ENCODE measurements around the gene LYRM1.

Gene LYRM1

GRCh38 chr16:20903899-20904506 is 3.4 kb downstream of the LYRM1 start:
- Histone ChIP-seq H3K9me3 (ENCODE audit: control insufficient read depth in 1 of 2, low read length in 2 of 2) (no peaks in the 10 kb centered on the region), H3K36me3 (ENCODE audit: control insufficient read depth in 1 of 2, insufficient read depth in 2 of 2, low read length in 2 of 2) (peaks cover 0 to 9% of the 10 kb centered on the region in 2 donors), H3K4me3 (ENCODE audit: low read depth in 1 of 2, low read length in 2 of 2) (peak overlapping the region in 1 of 2 donors; percentile 26), H3K27me3 (ENCODE audit: low read depth, low read length) (no peaks in the 10 kb centered on the region), H3K27ac (ENCODE audit: low read length) (peak overlapping the region; percentile 83), H3K4me1 (ENCODE audit: control insufficient read depth in 1 of 2, insufficient read depth in 2 of 2, low read length in 2 of 2) (peaks cover 30 to 50% of the 10 kb centered on the region in 2 donors)

GRCh38 chr16:20904507-20905081 is 4.0 kb downstream of the LYRM1 start:
- H3K4me3 ChIP-seq (ENCODE audit: low read depth in 1 of 2, low read length in 2 of 2), result peak overlapping the region in 1 of 2 donors; percentile 26
- H3K36me3 ChIP-seq (ENCODE audit: control insufficient read depth in 1 of 2, insufficient read depth in 2 of 2, low read length in 2 of 2), result peaks cover 0 to 9% of the 10 kb centered on the region in 2 donors
- no peaks in the 10 kb centered on the region for H3K27me3 ChIP-seq (ENCODE audit: low read depth, low read length)
- H3K4me1 ChIP-seq (ENCODE audit: control insufficient read depth in 1 of 2, insufficient read depth in 2 of 2, low read length in 2 of 2), result peaks cover 27 to 46% of the 10 kb centered on the region in 2 donors
- H3K9me3 ChIP-seq (ENCODE audit: control insufficient read depth in 1 of 2, low read length in 2 of 2), result no peaks in the 10 kb centered on the region
- H3K27ac ChIP-seq (ENCODE audit: low read length), result peak overlapping the region; percentile 83

- H3K4me3 ChIP-seq (ENCODE audit: low read depth in 1 of 2, low read length in 2 of 2), result peak overlapping the region in 1 of 2 donors; percentile 14
- peaks cover 0 to 7% of the 10 kb centered on the region in 2 donors for H3K36me3 ChIP-seq (ENCODE audit: control insufficient read depth in 1 of 2, insufficient read depth in 2 of 2, low read length in 2 of 2)
- peaks cover 27 to 46% of the 10 kb centered on the region in 2 donors for H3K4me1 ChIP-seq (ENCODE audit: control insufficient read depth in 1 of 2, insufficient read depth in 2 of 2, low read length in 2 of 2)
- peak overlapping the region; percentile 83 for H3K27ac ChIP-seq (ENCODE audit: low read length)
- H3K27me3 ChIP-seq (ENCODE audit: low read depth, low read length), result no peaks in the 10 kb centered on the region
- H3K9me3 ChIP-seq (ENCODE audit: control insufficient read depth in 1 of 2, low read length in 2 of 2), result no peaks in the 10 kb centered on the region
These were observed 5.0 kb downstream of the LYRM1 start for GRCh38 chr16:20905576-20905975.

GRCh38 chr16:20906341-20907255 is 6.0 kb downstream of the LYRM1 start:
- H3K27ac ChIP-seq (ENCODE audit: low read length), result peak overlapping the region; percentile 83
- H3K4me3 ChIP-seq (ENCODE audit: low read depth in 1 of 2, low read length in 2 of 2), result peak overlapping the region in 1 of 2 donors; percentile 14
- no peaks in the 10 kb centered on the region for H3K9me3 ChIP-seq (ENCODE audit: control insufficient read depth in 1 of 2, low read length in 2 of 2)
- H3K36me3 ChIP-seq (ENCODE audit: control insufficient read depth in 1 of 2, insufficient read depth in 2 of 2, low read length in 2 of 2), result peaks cover 0 to 6% of the 10 kb centered on the region in 2 donors
- H3K4me1 ChIP-seq (ENCODE audit: control insufficient read depth in 1 of 2, insufficient read depth in 2 of 2, low read length in 2 of 2), result peaks cover 27 to 46% of the 10 kb centered on the region in 2 donors
- no peaks in the 10 kb centered on the region for H3K27me3 ChIP-seq (ENCODE audit: low read depth, low read length)

GRCh38 chr16:20910781-20911321 is 10.3 kb downstream of the LYRM1 start:
- Histone ChIP-seq H3K4me1 (ENCODE audit: control insufficient read depth in 1 of 2, insufficient read depth in 2 of 2, low read length in 2 of 2) (peaks cover 3 to 19% of the 10 kb centered on the region in 2 donors), H3K27ac (ENCODE audit: low read length) (peak overlapping the region; percentile 78), H3K36me3 (ENCODE audit: control insufficient read depth in 1 of 2, insufficient read depth in 2 of 2, low read length in 2 of 2) (peaks cover 0 to 5% of the 10 kb centered on the region in 2 donors), H3K9me3 (ENCODE audit: control insufficient read depth in 1 of 2, low read length in 2 of 2) (no peaks in the 10 kb centered on the region), H3K4me3 (ENCODE audit: low read depth in 1 of 2, low read length in 2 of 2) (no peak overlapping the region), H3K27me3 (ENCODE audit: low read depth, low read length) (no peaks in the 10 kb centered on the region)

- H3K9me3 ChIP-seq (ENCODE audit: control insufficient read depth in 1 of 2, low read length in 2 of 2), result no peaks in the 10 kb centered on the region
- peak overlapping the region; percentile 78 for H3K27ac ChIP-seq (ENCODE audit: low read length)
- peaks cover 0 to 14% of the 10 kb centered on the region in 2 donors for H3K4me1 ChIP-seq (ENCODE audit: control insufficient read depth in 1 of 2, insufficient read depth in 2 of 2, low read length in 2 of 2)
- H3K4me3 ChIP-seq (ENCODE audit: low read depth in 1 of 2, low read length in 2 of 2), result no peak overlapping the region
- H3K27me3 ChIP-seq (ENCODE audit: low read depth, low read length), result no peaks in the 10 kb centered on the region
- H3K36me3 ChIP-seq (ENCODE audit: control insufficient read depth in 1 of 2, insufficient read depth in 2 of 2, low read length in 2 of 2), result no peaks in the 10 kb centered on the region
These were observed 10.8 kb downstream of the LYRM1 start for GRCh38 chr16:20911361-20911760.

- H3K36me3 ChIP-seq (ENCODE audit: control insufficient read depth in 1 of 2, insufficient read depth in 2 of 2, low read length in 2 of 2), result peaks cover 0 to 3% of the 10 kb centered on the region in 2 donors
- H3K9me3 ChIP-seq (ENCODE audit: control insufficient read depth in 1 of 2, low read length in 2 of 2), result no peaks in the 10 kb centered on the region
- no peak overlapping the region for H3K4me3 ChIP-seq (ENCODE audit: low read depth in 1 of 2, low read length in 2 of 2)
- peaks cover 0 to 10% of the 10 kb centered on the region in 2 donors for H3K4me1 ChIP-seq (ENCODE audit: control insufficient read depth in 1 of 2, insufficient read depth in 2 of 2, low read length in 2 of 2)
- no peaks in the 10 kb centered on the region for H3K27me3 ChIP-seq (ENCODE audit: low read depth, low read length)
- no peak overlapping the region for H3K27ac ChIP-seq (ENCODE audit: low read length)
These were observed 15.7 kb downstream of the LYRM1 start for GRCh38 chr16:20916289-20916688.

- Histone ChIP-seq H3K4me1 (ENCODE audit: control insufficient read depth in 1 of 2, insufficient read depth in 2 of 2, low read length in 2 of 2) (peaks cover 0 to 10% of the 10 kb centered on the region in 2 donors), H3K4me3 (ENCODE audit: low read depth in 1 of 2, low read length in 2 of 2) (no peak overlapping the region), H3K9me3 (ENCODE audit: control insufficient read depth in 1 of 2, low read length in 2 of 2) (no peaks in the 10 kb centered on the region), H3K27me3 (ENCODE audit: low read depth, low read length) (no peaks in the 10 kb centered on the region), H3K27ac (ENCODE audit: low read length) (no peak overlapping the region), H3K36me3 (ENCODE audit: control insufficient read depth in 1 of 2, insufficient read depth in 2 of 2, low read length in 2 of 2) (peaks cover 0 to 3% of the 10 kb centered on the region in 2 donors)
These were observed 16.4 kb downstream of the LYRM1 start for GRCh38 chr16:20916942-20917341.

GRCh38 chr16:20918486-20919239 is 18.1 kb downstream of the LYRM1 start:
- Histone ChIP-seq H3K27me3 (ENCODE audit: low read depth, low read length) (no peaks in the 10 kb centered on the region), H3K4me3 (ENCODE audit: low read depth in 1 of 2, low read length in 2 of 2) (no peak overlapping the region), H3K4me1 (ENCODE audit: control insufficient read depth in 1 of 2, insufficient read depth in 2 of 2, low read length in 2 of 2) (peaks cover 0 to 7% of the 10 kb centered on the region in 2 donors), H3K27ac (ENCODE audit: low read length) (no peak overlapping the region), H3K9me3 (ENCODE audit: control insufficient read depth in 1 of 2, low read length in 2 of 2) (no peaks in the 10 kb centered on the region), H3K36me3 (ENCODE audit: control insufficient read depth in 1 of 2, insufficient read depth in 2 of 2, low read length in 2 of 2) (peaks cover 0 to 3% of the 10 kb centered on the region in 2 donors)

GRCh38 chr16:20920091-20920490 is 19.5 kb downstream of the LYRM1 start:
- H3K27ac ChIP-seq (ENCODE audit: low read length), result no peak overlapping the region
- H3K36me3 ChIP-seq (ENCODE audit: control insufficient read depth in 1 of 2, insufficient read depth in 2 of 2, low read length in 2 of 2), result peaks cover 5 to 12% of the 10 kb centered on the region in 2 donors
- H3K4me3 ChIP-seq (ENCODE audit: low read depth in 1 of 2, low read length in 2 of 2), result no peak overlapping the region
- no peaks in the 10 kb centered on the region for H3K27me3 ChIP-seq (ENCODE audit: low read depth, low read length)
- H3K9me3 ChIP-seq (ENCODE audit: control insufficient read depth in 1 of 2, low read length in 2 of 2), result no peaks in the 10 kb centered on the region
- H3K4me1 ChIP-seq (ENCODE audit: control insufficient read depth in 1 of 2, insufficient read depth in 2 of 2, low read length in 2 of 2), result peaks cover 0 to 7% of the 10 kb centered on the region in 2 donors
